ENCODE measurements around the gene RPS14.
"Not testable (repeated sequence)": the region's sequence is repeated elsewhere in the genome, so short reads cannot be mapped to it uniquely, and the experiment has no call there.

- TF ChIP-seq CTCF (IDR thresholded peaks at IDR 0.05); ESRRA (CRISPR knock-in tag; IDR thresholded peaks at IDR 0.05; ENCODE audit: borderline replicate concordance); JUN (CRISPR knock-in tag; IDR thresholded peaks at IDR 0.05); NR3C1 (CRISPR knock-in tag; conservative IDR thresholded peaks at IDR 0.05; ENCODE audit: low read depth); STAT6 (CRISPR knock-in tag; conservative IDR thresholded peaks at IDR 0.05; ENCODE audit: low read depth); ZNF138 (CRISPR knock-in tag; conservative IDR thresholded peaks at IDR 0.05); NR2C2 (CRISPR knock-in tag; IDR thresholded peaks at IDR 0.05); ZNF121 (CRISPR knock-in tag; IDR thresholded peaks at IDR 0.05); CBFB (CRISPR knock-in tag; IDR thresholded peaks at IDR 0.05; ENCODE audit: low read depth): not testable (repeated sequence)
- TF ChIP-seq, protein P1, sequence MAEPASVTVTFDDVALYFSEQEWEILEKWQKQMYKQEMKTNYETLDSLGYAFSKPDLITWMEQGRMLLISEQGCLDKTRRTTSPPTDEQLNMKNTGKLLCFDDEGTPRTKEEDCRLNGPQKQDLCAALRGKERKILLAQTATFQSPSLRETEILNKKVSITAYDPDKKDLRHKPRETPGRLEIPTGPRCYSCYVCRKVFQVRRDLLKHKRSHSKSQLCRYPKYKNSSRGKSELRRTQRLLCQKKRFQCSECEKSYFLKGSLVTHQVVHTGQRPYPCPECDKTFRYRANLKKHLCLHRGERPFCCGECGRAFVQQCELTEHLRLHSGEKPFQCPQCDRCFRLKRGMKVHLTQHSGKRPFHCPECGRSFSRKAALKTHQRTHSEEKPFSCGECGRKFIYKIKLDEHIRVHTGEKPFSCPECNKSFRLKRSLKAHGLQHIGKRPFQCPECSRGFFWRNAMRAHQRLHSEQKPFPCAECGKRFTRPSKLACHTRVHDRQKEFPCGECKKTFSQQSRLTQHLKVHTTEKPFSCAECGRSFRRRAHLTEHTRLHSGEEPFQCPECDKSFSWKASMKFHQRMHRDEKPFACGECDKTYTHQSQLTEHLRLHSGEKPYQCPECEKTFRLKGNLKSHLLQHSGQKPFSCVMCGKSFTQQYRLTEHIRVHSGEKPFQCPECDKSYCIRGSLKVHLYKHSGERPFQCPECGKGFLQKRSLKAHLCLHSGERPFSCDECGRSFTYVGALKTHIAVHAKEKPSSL (CRISPR knock-in tag; conservative IDR thresholded peaks at IDR 0.05), result not testable (repeated sequence)
- TF ChIP-seq, protein P2, sequence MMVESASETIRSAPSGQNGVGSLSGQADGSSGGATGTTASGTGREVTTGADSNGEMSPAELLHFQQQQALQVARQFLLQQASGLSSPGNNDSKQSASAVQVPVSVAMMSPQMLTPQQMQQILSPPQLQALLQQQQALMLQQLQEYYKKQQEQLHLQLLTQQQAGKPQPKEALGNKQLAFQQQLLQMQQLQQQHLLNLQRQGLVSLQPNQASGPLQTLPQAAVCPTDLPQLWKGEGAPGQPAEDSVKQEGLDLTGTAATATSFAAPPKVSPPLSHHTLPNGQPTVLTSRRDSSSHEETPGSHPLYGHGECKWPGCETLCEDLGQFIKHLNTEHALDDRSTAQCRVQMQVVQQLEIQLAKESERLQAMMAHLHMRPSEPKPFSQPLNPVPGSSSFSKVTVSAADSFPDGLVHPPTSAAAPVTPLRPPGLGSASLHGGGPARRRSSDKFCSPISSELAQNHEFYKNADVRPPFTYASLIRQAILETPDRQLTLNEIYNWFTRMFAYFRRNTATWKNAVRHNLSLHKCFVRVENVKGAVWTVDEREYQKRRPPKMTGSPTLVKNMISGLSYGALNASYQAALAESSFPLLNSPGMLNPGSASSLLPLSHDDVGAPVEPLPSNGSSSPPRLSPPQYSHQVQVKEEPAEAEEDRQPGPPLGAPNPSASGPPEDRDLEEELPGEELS (CRISPR knock-in tag; IDR thresholded peaks at IDR 0.05), result not testable (repeated sequence)
- TF ChIP-seq, protein P3, sequence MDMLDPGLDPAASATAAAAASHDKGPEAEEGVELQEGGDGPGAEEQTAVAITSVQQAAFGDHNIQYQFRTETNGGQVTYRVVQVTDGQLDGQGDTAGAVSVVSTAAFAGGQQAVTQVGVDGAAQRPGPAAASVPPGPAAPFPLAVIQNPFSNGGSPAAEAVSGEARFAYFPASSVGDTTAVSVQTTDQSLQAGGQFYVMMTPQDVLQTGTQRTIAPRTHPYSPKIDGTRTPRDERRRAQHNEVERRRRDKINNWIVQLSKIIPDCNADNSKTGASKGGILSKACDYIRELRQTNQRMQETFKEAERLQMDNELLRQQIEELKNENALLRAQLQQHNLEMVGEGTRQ (CRISPR knock-in tag; IDR thresholded peaks at IDR 0.05), result not testable (repeated sequence)
These were observed 27.0 kb upstream of the RPS14 start for GRCh38 chr5:150476568-150476967.
